Spleen (tissue), 11 donors: Measurements from ENCODE around the gene WDR35. TPM values are rescaled to one million over a fixed set of nuclear protein-coding genes. Genes with fewer than 3 reads are reported as not detected.

ENCODE experiments used
- DNase-seq: peaks from one replicate; pipeline ENCODE4 v3.0.0-alpha.2; 2020
- H3K27ac ChIP-seq, 8 donors: fragments of 200-600 bp; sonication (generic) in 7 of 8; 1 replicate in 4 of 8; 2 replicates in 4 of 8; pipeline versions ENCODE4 v1.5.0 to v1.8.0; 2016 to 2021; ENCODE audit warnings: inconsistent platforms in 4 of 8, mild to moderate bottlenecking in 4 of 8, moderate library complexity in 1 of 8
- H3K27me3 ChIP-seq, 7 donors: fragments of 200-600 bp; sonication (generic) in 6 of 7; replicated peaks in 1 of 7; 1 replicate in 4 of 7; 2 replicates in 3 of 7; pipeline versions ENCODE4 v1.5.0 to v1.8.0; 2016 to 2021; ENCODE audit warnings: inconsistent platforms in 3 of 7, mild to moderate bottlenecking in 1 of 7
- H3K36me3 ChIP-seq, 6 donors: fragments of 200-600 bp; sonication (generic) in 5 of 6; 1 replicate in 4 of 6; 2 replicates in 2 of 6; pipeline versions ENCODE4 v1.5.0 to v1.8.0; 2016 to 2021; ENCODE audit warnings: inconsistent platforms in 2 of 6
- H3K4me1 ChIP-seq, 6 donors: fragments of 200-600 bp; sonication (generic) in 5 of 6; 1 replicate in 3 of 6; 2 replicates in 3 of 6; pipeline versions ENCODE4 v1.5.0 to v1.8.0; 2016 to 2021; ENCODE audit warnings: inconsistent platforms in 3 of 6
- H3K4me3 ChIP-seq, 8 donors: fragments of 200-600 bp; sonication (generic) in 7 of 8; 1 replicate in 4 of 8; 2 replicates in 4 of 8; pipeline versions ENCODE4 v1.5.0 to v1.8.0; 2016 to 2021; ENCODE audit warnings: inconsistent platforms in 4 of 8, mild to moderate bottlenecking in 4 of 8, moderate library complexity in 2 of 8
- H3K9me3 ChIP-seq, 8 donors: fragments of 200-600 bp; sonication (generic) in 7 of 8; 1 replicate in 4 of 8; 2 replicates in 4 of 8; pipeline versions ENCODE4 v1.5.0 to v1.8.0; 2016 to 2021; ENCODE audit warnings: inconsistent platforms in 4 of 8
- CTCF ChIP-seq, 11 experiments: fragments of 200-600 bp in 7 of 11; fragments of 450-650 bp in 4 of 11; sonication (generic) in 4 of 11; IDR thresholded peaks in 8 of 11; conservative IDR thresholded peaks in 3 of 11; 1 replicate in 7 of 11; 2 replicates in 4 of 11; pipeline versions ENCODE4 v1.4.0 to v1.8.0; 2016 to 2021; ENCODE audit warnings: antibody characterized with exemption in 11 of 11, inconsistent platforms in 4 of 11, mild to moderate bottlenecking in 1 of 11
- POLR2A ChIP-seq, 3 donors: fragments of 450-650 bp; IDR thresholded peaks; one replicate each; pipeline ENCODE4 v1.5.1; 2017; ENCODE audit warnings: antibody characterized with exemption in 3 of 3, mild to moderate bottlenecking in 1 of 3
- POLR2AphosphoS5 ChIP-seq, 3 donors: sonication (generic); formaldehyde crosslinking; IDR thresholded peaks; one replicate each; pipeline ENCODE4 v1.5.1; 2017; ENCODE audit warnings: antibody characterized with exemption in 3 of 3
- WGBS, 5 donors: extraction: QIAGEN DNeasy Blood & Tissue Kit in 3 of 5; methylation state at CpG; one replicate each; pipeline versions ENCODE4 v1.1.5 to v1.1.7; 2013 to 2018; 5-methylcytosine and 5-hydroxymethylcytosine counted together
- intact Hi-C: fragments of 100-400 bp; cut with DNase I; formaldehyde crosslinking; loops from one replicate; pipeline ENCODE4 v1.15.0; 2023; ENCODE audit warnings: low total_unique reads
- polyA plus RNA-seq, 3 donors: library from polyadenylated mRNA; stranded (reverse); fragments of 200-250 nt; gene quantifications; one replicate each; pipeline ENCODE4 v1.2.1, GENCODE V29; 2013
- total RNA-seq, 7 donors: library from RNA; depleted of rRNA in 3 of 7; stranded (reverse); fragments of >200 nt in 3 of 7; fragmentation: NEBNext Ultra II Directional in 4 of 7; extraction: Animal tissue kit (Norgen Biotek cat#: 25700) in 4 of 7; gene quantifications; one replicate each; pipeline versions ENCODE4 v1.1.0 to v1.2.1, GENCODE V29; 2016 to 2021
- donor health status: healthy with polysubstance abuse.
- donor health status: DM: no; HTN: no; CAD: no; lungs with moderate emphysema.
- donor health status: DM: no; HTN: no; CAD: no.
- donor health status: Bipolar disorder and iron deficiency.
- donor health status: healthy.
- donor health status: DM: no; HTN: no; CAD: no.
- donor health status: DM: yes; HTN: yes; CAD: no.

The WDR35 gene
- total and polyA plus RNA-seq, 10 donors = 1.7 to 5.3 (median 3.8) TPM

DNA sequence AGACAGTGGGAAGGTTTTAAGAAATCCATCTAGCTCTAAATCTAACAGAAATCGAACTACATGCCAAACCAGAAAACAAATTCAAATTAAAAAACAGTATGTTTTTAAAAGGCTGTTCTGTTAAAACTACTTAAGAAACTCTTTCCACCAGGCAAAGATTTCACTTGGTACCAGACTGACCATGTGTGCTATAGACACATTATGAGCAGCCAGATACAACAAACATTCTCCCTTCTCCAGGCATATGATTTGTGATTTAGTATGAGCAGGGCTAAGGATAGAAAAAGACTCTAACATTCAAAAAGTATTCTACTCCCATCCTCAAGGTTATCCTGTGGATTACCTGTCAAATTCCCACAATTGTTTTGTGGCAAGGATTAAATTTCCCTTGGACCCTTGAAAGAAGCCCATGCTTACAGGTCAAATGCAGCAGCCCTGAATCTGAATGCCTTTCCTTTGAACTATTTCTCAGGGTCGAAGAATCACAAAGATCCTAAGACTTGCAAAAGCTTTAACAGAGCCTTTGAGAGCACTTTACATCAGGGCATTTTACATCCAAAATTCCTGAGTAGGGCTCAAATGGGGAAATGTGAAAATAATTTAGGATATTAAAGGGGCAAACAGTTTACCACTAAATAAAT lies 45.6 kb downstream of the WDR35 start:
- H3K27ac ChIP-seq = no peak overlapping the region
- DNase-seq = no peak
- H3K36me3 ChIP-seq = peaks cover 0 to 11% (median 0%) of the 10 kb centered on the region in 6 donors
- H3K4me1 ChIP-seq = no peaks in the 10 kb centered on the region
- no peaks in the 10 kb centered on the region for H3K9me3 ChIP-seq
- H3K4me3 ChIP-seq = no peak overlapping the region
- TF ChIP-seq POLR2A (IDR thresholded peaks at IDR 0.05) = no peak
- TF ChIP-seq POLR2AphosphoS5 (IDR thresholded peaks at IDR 0.05) = no peak
- no peak for TF ChIP-seq CTCF (IDR thresholded peaks at IDR 0.05 in 8 of 11, conservative IDR thresholded peaks at IDR 0.05 in 3 of 11)
- no peaks in the 10 kb centered on the region for H3K27me3 ChIP-seq
- WGBS, 5 donors = 82 to 85% (median 82%) methylated on average over 2 of the region's 2 CpGs
- intact Hi-C loops = no loop called here

DNA sequence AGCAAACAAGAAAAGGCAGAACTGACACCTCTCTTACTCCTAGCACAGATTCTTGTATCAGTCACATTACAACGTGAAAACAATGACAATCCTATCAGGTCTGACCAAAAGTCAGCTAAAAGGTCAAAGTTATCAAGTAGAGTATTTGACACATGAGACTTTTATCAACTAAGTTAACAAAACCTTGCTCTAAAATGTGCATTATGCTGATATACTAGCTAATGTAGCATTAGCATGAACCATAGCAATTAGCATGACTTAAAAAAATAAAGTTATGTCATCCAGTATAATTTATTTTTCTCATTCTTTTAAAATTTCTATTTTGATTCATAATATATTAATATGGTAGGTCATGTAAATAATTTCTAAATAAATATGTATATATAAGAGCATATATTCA lies 46.7 kb downstream of the WDR35 start:
- WGBS, 5 donors = 69 to 94% (median 76%) methylated on average over 1 of the region's 1 CpG
- Histone ChIP-seq H3K27me3 (no peaks in the 10 kb centered on the region), H3K36me3 (peaks cover 0 to 18% (median under 1%) of the 10 kb centered on the region in 6 donors), H3K4me3 (no peak overlapping the region), H3K4me1 (no peaks in the 10 kb centered on the region), H3K9me3 (no peaks in the 10 kb centered on the region), H3K27ac (no peak overlapping the region)
- intact Hi-C loops = no loop called here
- TF ChIP-seq CTCF (IDR thresholded peaks at IDR 0.05 in 8 of 11, conservative IDR thresholded peaks at IDR 0.05 in 3 of 11) (no peak), POLR2A (IDR thresholded peaks at IDR 0.05) (no peak), POLR2AphosphoS5 (IDR thresholded peaks at IDR 0.05) (no peak)
- no peak for DNase-seq

- no peaks in the 10 kb centered on the region for H3K27me3 ChIP-seq
- no peaks in the 10 kb centered on the region for H3K4me1 ChIP-seq
- no peaks in the 10 kb centered on the region for H3K9me3 ChIP-seq
- intact Hi-C loops = no loop called here
- H3K27ac ChIP-seq = no peak overlapping the region
- H3K4me3 ChIP-seq = no peak overlapping the region
- H3K36me3 ChIP-seq = peaks cover 2 to 28% (median 7%) of the 10 kb centered on the region in 6 donors
- no peak for TF ChIP-seq CTCF (IDR thresholded peaks at IDR 0.05 in 8 of 11, conservative IDR thresholded peaks at IDR 0.05 in 3 of 11)
- TF ChIP-seq POLR2A (IDR thresholded peaks at IDR 0.05) = no peak
- no peak for TF ChIP-seq POLR2AphosphoS5 (IDR thresholded peaks at IDR 0.05)
- DNase-seq = no peak
Observed at GRCh38 chr2:19942199-19942598, 47.7 kb downstream of the WDR35 start.

- Histone ChIP-seq H3K4me3 (no peak overlapping the region), H3K4me1 (no peaks in the 10 kb centered on the region), H3K36me3 (peaks cover 2 to 50% (median 13%) of the 10 kb centered on the region in 6 donors), H3K27ac (no peak overlapping the region), H3K27me3 (no peaks in the 10 kb centered on the region), H3K9me3 (no peaks in the 10 kb centered on the region)
- DNase-seq = no peak
- 91 to 98% (median 93%) methylated on average over 4 of the region's 4 CpGs for WGBS, 5 donors
- no peak for TF ChIP-seq POLR2AphosphoS5 (IDR thresholded peaks at IDR 0.05)
- no peak for TF ChIP-seq CTCF (IDR thresholded peaks at IDR 0.05 in 8 of 11, conservative IDR thresholded peaks at IDR 0.05 in 3 of 11)
- no peak for TF ChIP-seq POLR2A (IDR thresholded peaks at IDR 0.05)
- intact Hi-C loops = no loop called here
Observed at GRCh38 chr2:19937004-19937403, 52.9 kb downstream of the WDR35 start.
